ENCODE results near the gene KRT80. TPM values are rescaled to one million over a fixed set of nuclear protein-coding genes. Genes with fewer than 3 reads are reported as not detected.
A peak's percentile ranks its signal among the peaks of the same experiment; 100 is the strongest.
"Not testable (repeated sequence)": the region's sequence is repeated elsewhere in the genome, so short reads cannot be mapped to it uniquely, and the experiment has no call there.

The KRT80 gene
- total RNA-seq = 1.5 and 1.6 TPM in 2 replicates

DNA sequence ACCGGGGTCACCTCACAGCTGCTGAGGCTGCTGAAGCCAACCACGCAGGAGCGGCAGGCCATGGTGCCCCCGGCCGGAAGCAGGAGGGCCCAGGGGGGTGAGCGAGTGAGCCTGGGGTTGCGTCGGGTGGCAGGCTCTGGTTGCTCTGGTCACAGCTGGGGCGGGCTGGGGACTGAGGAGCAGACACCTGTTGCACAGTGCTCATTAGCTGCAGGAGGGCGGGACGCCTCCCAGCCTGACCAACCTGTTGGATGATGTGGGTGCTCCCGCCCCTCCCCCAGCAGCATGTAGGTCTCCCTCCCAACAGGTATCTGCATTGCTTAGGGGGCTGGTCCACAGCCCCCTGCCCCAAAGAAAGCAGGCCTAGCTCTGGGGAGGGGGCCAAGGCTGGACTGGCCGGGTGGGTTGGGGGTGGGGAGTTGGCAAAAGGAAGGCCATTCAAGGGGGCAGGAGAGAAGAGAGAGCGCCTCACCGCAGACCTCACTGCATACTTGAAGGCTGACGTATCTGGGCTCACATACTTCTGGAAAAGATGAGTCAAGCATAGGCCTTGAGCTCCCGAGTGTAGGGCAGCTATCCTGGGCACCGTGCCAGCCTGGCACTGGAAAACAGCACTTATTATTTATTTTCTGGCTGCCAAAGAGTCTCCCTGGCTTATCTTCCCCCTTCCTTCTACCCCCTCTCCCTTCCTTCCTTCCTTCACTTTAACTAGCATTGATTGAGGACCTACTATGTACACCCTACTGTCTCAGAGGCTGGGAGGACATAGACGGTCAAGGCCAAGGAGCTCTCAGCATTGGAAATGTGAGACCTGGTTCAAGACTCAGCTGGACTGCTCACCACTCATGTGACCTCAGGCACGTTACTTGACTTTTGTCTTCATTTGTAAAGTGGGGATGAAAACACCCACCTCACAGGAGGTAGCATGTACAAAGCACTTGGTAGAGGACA lies at the start of gene KRT80:
Gene KRT80 (minus strand): TSS at position 174 of the 951 bp plus-strand sequence. CDS start 112 bp downstream, at position 62.
- DNase-seq (ENCODE audit: extremely low read depth, low read depth, low spot score) = peak; percentile 97

DNA sequence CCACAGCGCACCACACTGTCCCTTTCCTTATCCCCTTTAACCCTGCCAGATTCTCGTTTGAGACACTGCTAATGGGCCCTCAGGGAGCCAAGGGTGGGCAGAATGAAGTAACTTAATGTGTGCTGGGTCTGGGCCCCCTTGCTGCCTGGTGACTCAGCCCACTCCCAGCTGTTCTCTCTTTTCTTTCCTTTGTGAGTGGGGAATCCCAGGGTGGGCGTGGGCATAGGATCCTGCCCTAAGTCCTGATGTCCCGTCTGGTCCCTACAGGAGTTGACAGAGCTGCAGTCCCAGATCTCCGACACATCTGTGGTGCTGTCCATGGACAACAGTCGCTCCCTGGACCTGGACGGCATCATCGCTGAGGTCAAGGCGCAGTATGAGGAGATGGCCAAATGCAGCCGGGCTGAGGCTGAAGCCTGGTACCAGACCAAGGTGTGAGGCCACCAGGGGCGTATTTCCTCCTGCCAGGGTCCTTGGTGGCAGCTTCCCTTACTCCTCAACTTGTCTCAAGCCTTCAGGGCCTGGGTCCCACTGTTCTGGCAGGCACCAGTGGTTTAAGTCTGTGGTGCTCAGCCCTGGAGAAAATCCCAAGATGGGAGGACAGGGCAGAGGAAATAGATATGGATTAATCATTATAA lies 49.5 kb upstream of the KRT80 start:
- no peak for DNase-seq (ENCODE audit: extremely low read depth, low read depth, low spot score)

DNA sequence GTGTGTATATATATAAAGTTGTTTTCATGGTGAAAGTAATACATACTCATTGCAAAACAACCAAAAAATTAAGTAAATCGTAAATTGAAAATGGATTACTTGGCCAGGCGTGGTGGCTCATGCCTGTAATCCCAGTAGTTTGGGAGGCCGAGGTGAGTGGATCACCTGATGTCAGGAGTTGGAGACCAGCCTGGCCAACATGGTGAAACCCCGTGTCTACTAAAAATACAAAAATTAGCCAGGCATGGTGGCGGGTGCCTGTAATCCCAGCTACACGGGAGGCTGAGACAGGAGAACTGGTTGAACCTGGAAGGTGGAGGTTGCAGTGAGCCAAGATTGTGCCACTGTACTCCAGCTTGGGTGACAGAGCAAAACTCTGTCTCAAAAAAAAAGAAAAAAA lies 48.4 kb upstream of the KRT80 start:
- not testable (repeated sequence) for DNase-seq (ENCODE audit: extremely low read depth, low read depth, low spot score)

DNA sequence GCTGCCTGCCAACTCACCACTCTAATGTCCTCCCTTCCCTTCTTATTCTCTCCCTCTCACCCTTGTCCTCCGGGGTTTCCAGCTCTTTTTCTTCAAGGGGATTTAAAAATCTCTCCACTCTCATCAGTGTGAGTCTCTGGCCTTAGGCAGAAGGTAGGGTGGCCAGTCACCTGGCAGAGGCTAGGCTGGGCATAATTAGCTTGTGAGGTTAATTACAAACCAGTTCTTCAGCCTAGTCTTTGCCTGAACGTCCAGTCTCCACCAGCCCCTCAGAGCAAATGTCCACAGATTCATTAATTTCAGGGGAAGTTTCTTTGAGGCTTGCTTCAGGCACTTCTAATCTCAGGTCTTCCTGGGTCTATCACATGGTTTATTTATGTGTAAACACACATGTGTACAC lies 48.0 kb upstream of the KRT80 start:
- no peak for DNase-seq (ENCODE audit: extremely low read depth, low read depth, low spot score)

DNA sequence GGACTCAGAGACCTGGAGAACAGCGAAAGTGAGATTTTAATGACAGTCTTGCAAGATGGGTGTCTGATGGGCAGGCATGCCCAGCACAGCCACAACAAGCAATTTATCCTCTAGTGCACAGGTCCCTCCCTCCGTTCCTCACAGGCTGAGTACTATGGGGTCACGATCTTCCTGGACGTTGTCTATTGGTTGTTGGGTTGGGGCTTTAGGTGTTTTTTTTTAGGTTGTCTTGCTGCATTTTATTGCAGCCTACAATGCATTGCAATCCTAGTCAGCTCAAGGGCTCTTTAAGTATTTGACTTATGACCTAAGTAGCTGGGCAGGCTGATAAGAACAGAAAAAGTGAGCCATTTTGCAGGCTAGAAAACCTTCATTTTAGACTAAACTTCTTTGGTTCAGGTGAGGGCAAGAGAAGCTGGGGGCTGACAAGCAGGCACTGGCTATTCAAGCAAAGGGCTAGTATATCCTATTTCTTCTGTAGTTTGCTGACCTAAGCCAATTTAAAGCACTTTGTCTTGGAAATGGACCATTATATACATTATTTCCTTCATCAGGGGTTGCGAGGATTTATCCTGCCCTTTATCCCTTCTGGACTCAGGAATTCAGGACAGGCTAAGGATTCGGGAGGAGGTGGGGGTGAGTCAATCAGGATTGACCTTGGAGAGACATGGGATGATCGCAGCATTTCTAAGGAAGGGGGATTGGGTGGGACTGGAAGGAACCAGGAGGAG lies 47.3 kb upstream of the KRT80 start:
- no peak for DNase-seq (ENCODE audit: extremely low read depth, low read depth, low spot score)

DNA sequence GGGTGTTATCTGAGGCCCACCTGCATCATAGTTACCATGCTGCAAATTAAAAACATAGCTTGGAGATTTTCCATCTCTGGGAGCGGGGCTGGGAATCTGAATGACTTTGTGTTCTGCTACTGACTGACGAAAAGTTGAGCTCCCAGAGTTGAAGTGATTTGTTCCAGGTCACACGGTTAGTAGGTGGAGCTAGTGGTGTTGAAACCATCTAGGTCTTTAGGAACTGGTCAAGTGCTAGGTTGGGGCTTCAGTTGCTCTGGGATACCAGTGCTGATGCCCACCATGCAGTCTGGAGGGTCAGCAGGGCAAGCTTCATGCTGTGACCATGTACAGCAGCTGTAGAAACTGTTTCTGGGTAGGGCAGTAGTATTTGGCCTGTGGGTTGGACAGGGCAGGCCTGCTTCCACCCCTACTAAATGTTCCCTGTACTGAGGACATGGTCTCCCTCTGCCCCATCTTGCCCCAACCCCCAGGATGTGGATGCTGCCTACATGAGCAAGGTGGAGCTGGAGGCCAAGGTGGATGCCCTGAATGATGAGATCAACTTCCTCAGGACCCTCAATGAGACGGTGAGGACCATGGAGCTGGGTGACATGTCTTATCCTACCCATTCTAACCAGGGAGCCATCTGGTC lies 46.5 kb upstream of the KRT80 start:
- DNase-seq (ENCODE audit: extremely low read depth, low read depth, low spot score) = no peak

DNA sequence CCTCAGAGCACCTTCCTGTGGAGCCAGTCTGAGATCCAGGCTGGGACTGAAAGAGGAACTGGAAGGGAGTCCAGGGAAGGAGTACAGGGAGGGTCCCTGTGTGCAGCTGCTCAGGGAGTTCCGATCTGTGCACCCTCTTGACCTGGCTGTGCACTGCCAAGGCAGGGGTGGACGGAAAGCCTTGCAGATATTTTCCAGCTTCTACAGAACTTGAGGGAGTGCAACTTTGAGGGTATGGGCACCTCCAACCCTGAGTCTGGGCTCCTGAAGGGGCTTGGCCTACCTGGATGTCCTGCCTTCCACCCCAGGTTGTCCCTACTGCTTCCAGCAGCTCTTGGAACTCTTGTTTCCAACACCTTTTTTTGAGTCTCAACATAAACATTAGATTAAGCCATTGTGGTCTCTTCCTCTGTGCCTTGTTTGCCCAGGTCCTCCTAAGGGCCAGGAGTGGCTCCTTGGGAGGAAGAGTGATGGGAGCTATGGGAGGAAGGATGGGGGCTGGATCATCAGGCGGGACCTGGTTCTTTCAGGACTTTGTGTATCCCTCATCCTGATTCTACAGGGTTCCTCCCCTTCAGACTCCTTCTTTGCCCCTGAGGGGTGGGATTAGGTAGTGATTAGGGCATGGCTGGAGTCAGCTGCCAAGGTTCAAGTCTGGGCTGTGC lies 44.7 kb upstream of the KRT80 start:
- DNase-seq (ENCODE audit: extremely low read depth, low read depth, low spot score) = no peak

DNA sequence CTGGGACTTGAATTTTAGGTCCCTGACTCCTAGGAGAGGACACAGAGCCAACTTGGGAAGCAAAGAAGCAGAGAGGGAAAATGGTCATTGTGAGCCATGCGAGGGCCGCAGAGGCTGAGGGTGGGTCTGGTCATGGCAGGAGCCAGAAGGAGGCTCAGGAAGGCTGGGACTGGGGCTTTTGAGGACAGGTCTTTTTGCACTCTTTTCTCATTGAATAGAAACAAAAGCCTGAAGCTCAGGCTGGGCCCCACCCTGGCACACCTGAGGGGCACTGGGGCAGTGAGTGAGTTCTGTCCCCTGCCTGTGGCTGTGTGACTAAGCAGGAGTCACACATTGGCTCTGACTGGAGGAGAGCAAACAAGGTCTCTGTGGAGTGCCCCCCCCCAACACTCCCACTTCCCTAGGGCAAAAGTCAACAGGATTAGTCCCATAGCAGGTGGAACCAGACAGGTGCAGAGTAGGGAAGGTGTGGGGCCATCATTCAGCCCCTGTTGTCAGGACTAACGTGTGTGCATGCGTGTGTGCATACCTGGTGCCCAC lies 44.1 kb upstream of the KRT80 start:
- DNase-seq (ENCODE audit: extremely low read depth, low read depth, low spot score) = no peak

DNA sequence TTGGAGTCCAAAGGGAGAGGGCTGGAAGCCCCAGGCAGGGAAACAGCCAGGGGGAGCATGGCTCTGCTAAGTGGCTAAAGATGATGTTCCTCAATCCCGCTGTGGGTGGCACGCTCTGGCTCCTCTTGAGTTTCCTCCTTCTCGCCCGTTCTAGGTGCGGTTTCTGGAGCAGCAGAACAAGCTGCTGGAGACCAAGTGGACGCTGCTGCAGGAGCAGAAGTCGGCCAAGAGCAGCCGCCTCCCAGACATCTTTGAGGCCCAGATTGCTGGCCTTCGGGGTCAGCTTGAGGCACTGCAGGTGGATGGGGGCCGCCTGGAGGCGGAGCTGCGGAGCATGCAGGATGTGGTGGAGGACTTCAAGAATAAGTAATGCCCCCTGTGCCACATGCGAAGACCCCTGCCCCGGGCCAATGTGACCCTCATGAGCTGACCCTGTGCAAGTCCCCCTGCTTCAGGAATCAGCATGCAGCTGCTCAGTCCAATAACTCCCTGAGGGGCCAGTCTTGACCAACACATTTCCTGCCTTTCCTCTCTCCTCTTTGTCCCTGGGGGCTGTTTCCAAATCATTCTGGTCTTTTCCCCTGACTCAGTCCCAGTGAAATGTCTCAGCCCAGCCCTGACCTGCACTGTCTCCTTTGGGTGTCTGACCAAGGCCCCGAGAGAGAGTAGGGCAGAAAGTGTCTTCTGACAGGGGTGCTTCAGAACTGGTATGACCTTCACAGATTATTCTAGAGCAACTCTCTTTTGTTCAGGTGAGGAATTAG lies 43.4 kb upstream of the KRT80 start:
- no peak for DNase-seq (ENCODE audit: extremely low read depth, low read depth, low spot score)

DNA sequence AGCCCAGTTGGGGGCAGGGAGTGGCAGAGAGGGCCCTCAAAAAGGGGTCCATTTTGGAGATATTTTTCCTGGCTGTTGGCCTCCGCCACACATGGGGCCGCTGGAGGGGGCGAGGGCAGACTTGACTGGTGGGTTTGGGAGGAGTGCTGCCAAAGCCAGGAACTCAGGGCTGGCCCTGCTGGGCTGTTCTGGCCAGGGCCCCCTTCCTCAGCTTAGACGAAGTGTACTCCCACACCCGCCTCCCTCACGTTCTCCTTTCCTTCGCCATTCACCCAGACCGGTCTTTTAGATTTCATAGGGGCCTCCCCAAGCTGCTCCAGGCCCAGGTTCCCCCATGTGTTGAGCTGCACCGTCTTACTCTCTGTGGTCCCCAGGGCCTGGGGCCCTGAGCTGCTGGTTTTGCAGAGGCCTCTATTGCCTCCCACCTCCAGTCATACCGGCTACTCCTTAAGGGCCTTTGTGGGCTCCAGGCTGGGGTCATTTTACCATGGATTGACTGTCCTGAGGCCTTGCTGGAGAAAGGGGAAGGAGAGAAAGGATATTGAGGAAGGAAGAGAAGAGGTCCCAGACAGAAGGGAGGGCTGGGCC lies 42.5 kb upstream of the KRT80 start:
- DNase-seq (ENCODE audit: extremely low read depth, low read depth, low spot score) = no peak

DNA sequence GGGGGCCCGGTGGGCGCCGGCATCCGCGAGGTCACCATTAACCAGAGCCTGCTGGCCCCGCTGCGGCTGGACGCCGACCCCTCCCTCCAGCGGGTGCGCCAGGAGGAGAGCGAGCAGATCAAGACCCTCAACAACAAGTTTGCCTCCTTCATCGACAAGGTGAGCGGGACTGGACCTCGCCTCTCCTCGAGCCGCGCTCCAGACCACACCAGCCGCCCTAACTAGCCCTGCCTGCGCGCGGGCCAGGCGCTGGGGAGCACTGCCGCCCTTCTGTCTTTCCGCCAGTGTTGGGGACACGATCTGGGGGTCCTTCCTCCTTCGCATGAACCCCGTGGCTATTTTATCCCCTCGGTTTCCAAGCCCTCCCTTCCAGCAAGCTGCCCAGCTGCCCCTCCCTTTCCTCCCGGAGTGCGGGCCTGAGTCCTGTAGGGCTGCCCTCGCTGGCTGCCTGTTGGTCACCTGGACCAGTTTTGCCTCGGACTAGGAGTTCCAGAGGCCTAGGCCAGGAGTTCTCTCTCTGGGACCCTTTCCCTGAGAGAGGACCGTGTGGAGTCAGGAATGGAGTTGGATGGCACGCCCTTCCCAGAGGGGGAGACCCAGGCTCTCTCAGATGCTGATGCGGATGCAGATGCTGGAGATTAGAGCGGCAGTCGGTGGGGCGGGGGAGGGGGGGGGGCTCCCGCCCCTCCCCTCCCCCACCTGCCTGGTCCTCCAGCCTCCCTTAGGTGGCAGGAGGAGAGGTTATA lies 41.8 kb upstream of the KRT80 start:
- no peak for DNase-seq (ENCODE audit: extremely low read depth, low read depth, low spot score)

DNA sequence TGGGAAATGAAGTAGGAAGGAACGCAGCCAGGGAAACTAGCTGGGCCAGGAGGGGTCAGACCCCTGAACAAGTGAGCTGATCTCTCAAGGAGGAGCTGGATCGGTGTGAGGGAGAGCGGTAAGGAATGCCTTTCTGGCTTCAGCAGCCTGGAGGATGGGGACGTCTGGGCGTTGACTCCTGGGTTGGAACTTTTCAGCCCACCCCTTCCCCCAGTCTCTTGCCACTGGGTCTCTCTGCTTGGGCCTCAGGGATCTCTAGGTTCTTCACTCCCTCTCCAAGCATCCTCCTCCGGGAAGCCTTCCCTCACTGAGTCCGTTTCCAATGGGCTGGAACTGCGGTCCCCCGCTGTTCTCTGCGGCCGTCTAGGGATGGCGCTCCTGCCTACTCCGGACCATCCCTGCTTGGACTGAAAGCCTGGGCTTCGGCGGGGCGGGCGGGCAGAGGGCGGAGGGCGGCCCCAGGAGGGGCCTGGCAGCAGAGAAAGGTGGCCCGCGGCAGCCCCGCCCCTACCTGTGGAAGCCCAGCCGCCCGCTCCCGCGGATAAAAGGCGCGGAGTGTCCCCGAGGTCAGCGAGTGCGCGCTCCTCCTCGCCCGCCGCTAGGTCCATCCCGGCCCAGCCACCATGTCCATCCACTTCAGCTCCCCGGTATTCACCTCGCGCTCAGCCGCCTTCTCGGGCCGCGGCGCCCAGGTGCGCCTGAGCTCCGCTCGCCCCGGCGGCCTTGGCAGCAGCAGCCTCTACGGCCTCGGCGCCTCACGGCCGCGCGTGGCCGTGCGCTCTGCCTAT lies 41.1 kb upstream of the KRT80 start, which contains the start of gene KRT7:
Gene KRT7 (plus strand): TSS at position 570 of the 788 bp plus-strand sequence. CDS start 54 bp downstream, at position 624.
- no peak for DNase-seq (ENCODE audit: extremely low read depth, low read depth, low spot score)

DNA sequence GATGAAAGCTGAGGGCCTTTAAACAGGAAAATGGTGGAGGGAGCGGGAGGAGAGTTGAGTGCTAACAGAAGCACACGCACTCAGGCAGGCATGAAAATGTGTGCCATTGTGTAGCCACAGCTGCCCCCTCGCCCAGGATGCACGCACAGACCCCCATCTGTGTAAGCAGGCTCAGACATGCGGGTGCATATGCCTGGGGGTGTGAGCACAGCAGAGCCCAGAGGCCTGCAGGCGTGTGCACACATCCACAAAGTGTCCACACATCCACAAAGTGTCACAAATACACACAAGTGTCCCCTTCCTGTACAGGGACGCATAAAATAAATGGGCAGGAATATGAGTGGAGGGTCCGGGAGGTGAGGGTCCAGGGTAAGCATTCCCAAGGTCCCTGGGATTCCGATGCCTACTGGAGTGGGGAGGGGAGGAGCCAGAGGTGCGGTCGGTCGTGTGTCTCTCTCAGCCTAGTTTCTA lies 40.4 kb upstream of the KRT80 start:
- DNase-seq (ENCODE audit: extremely low read depth, low read depth, low spot score) = no peak

DNA sequence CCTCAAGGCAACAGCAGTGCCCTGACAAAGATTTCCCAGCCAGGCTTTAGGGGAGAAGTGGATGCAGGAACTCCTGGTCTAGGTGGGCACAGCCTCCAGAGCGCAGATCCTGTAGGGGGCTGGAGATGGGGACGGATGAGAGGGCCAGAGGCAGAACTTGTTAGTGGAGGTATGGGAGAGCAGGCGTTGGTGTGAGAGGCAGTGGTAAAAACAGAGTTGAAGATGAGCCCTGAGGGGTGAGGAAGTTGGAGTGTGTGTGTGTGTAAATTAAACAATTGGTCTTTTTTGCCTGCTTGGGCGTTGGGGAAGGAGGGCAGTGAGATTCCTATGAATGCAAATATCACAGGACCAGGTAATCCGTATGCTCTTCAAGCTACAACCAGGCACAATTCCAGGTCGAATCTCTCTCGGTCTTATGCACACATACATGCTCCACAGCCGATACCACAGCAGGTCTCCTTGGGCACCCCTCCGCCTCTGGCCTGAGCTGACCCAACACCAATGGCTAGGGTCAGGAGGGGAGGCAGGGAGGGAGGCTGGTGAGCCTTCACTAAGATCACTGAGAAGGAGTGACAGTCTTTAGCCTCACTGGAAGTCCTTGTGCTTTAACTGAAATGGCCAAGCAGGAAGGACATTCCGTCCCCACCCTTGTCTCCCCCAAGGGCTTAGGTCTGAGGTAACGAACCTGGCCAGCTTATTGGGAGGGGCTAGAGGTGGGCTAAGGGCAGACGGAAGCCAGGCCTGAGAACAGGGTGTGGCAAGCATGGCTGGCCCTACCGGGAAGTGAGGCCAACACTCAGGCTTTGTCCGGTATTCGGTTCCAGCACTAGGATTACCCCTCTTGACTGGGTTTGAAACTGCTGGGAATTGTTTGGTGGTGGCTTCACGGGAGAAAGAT lies 39.7 kb upstream of the KRT80 start:
- no peak for DNase-seq (ENCODE audit: extremely low read depth, low read depth, low spot score)

DNA sequence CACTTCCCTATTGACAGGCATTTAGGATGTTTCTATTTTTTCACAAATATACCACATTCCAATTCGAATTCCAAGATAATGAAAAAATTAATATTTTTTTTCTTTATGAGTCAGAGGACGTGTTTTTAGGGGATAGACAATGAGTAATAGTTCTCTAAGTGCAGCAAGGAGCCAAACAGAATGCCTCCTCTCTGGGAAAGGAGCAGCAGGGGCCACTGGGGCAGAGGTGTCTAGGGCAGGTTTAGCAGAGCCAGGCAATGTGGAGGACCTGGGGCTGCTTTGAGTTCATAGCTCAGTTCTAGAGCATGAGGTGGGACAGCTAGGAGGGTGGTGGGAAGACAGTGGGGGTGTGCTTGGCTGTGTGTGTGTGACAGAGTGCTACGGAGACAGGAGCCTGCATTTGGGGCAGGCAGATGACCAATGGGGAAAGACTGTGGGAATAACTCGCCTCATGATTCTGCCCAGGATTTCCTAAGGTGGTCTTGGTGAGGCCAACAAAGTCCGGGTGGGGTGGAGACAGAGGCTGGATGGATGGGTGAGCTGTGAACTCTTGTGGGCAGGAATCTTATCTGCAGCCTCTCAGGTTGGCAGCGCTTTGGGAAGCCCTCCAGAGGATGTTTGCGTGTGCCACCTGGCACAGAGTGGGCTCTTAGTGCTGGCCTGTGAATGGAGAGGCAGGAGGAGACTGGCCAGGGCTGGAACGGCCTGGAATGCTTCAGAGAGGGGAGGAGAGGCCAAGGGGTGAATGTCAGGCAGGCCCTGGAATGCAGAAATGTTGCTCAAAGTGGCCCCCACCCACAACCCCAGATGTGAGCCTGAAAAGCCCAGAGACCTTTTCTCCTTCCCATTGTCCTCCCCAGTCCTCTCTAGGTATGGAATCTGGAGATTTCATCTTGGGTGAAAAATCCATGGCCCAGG lies 38.8 kb upstream of the KRT80 start:
- no peak for DNase-seq (ENCODE audit: extremely low read depth, low read depth, low spot score)
